Muscle of leg (tissue), 11 donors: ENCODE results near the gene PRDM16. TPM values are rescaled to one million over a fixed set of nuclear protein-coding genes. Genes with fewer than 3 reads are reported as not detected.
"Not testable (repeated sequence)": the region's sequence is repeated elsewhere in the genome, so short reads cannot be mapped to it uniquely, and the experiment has no call there.

Experiments used
- DNase-seq: peaks from one replicate; pipeline ENCODE4 v3.0.0; 2013
- H3K27ac ChIP-seq: one replicate; pipeline ENCODE4 v1.5.1; 2013; ENCODE audit warnings: mild to moderate bottlenecking, low read length, control low read depth
- H3K27me3 ChIP-seq: one replicate; pipeline ENCODE4 v1.6.1; 2013; ENCODE audit warnings: low read length; ENCODE audit not compliant: control insufficient read depth, insufficient read depth
- H3K36me3 ChIP-seq: one replicate; pipeline ENCODE4 v1.6.1; 2013; ENCODE audit warnings: low read length; ENCODE audit not compliant: control insufficient read depth, insufficient read depth
- H3K4me1 ChIP-seq: one replicate; pipeline ENCODE4 v1.6.1; 2013; ENCODE audit warnings: low read length; ENCODE audit not compliant: control insufficient read depth, insufficient read depth
- H3K4me3 ChIP-seq: one replicate; pipeline ENCODE4 v1.5.1; 2013; ENCODE audit warnings: low read length, control low read depth
- H3K9me3 ChIP-seq: replicated peaks from 2 replicates; pipeline ENCODE4 v1.6.1; 2013; ENCODE audit warnings: low read depth, low read length; ENCODE audit not compliant: control insufficient read depth
- WGBS: methylation state at CpG from one replicate; pipeline ENCODE4 v1.1.5; 2013; ENCODE audit warnings: missing lambda C conversion rate; ENCODE audit not compliant: insufficient coverage; 5-methylcytosine and 5-hydroxymethylcytosine counted together
- polyA plus RNA-seq, 8 donors: library from polyadenylated mRNA; unstranded; fragments of 120-200 nt; gene quantifications; one replicate each; pipeline versions ENCODE4 v1.2.1 to v1.2.3, GENCODE V29; 2013; ENCODE audit warnings: inconsistent platforms in 1 of 8, low replicate concordance in 1 of 8; ENCODE audit not compliant: insufficient read length in 8 of 8, insufficient read depth in 1 of 8
- total RNA-seq: library from RNA; stranded (reverse); fragments of 120-200 nt; gene quantifications from one replicate; pipeline ENCODE4 v1.2.4, GENCODE V29; 2013

PRDM16 gene
- total and polyA plus RNA-seq, 9 donors: 0.43 to 1.9 (median 0.95) TPM

DNA sequence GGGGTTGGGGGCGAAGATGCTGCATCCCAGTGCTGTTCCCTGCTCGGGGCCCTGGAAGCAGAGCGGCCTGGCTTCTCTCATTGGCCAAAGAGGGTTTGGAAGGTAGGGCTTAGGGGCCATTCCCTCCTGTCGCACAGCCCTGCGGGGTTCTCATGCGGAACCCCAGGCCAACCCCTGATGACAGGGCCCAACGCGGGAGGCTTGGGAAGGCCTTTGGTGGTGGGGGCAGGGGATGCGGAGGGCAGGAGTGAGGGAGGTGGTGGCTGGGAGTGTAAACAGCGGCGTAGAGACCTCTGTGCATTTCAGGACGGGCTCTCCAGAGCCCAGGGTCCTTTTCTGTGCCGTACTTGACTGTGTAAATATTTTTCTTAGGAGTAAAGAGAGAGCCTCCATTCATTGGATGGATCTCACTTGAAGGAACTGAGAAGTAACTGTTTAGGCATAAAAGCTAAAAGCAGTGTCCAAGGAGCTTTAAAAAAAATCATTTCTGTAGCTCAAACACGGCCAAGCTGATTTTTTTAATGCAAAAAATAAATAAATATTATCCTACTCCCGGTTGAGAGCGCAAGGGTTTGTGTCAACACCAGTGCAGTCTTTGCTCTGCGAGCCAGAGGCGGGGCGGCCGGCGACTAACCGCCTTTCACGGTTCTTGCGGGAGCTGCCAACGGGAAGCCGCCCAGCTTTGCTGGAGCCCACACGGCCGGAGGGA lies 169.1 kb downstream of the PRDM16 start:
- H3K4me1 ChIP-seq: peaks cover 14% of the 10 kb centered on the region
- no peak overlapping the region for H3K27ac ChIP-seq
- H3K27me3 ChIP-seq: peaks cover 28% of the 10 kb centered on the region
- H3K9me3 ChIP-seq: no peaks in the 10 kb centered on the region
- no peak overlapping the region for H3K4me3 ChIP-seq
- peak; percentile 67 for DNase-seq
- WGBS: 52% methylated on average over 26 of the region's 28 CpGs
- no peaks in the 10 kb centered on the region for H3K36me3 ChIP-seq

DNA sequence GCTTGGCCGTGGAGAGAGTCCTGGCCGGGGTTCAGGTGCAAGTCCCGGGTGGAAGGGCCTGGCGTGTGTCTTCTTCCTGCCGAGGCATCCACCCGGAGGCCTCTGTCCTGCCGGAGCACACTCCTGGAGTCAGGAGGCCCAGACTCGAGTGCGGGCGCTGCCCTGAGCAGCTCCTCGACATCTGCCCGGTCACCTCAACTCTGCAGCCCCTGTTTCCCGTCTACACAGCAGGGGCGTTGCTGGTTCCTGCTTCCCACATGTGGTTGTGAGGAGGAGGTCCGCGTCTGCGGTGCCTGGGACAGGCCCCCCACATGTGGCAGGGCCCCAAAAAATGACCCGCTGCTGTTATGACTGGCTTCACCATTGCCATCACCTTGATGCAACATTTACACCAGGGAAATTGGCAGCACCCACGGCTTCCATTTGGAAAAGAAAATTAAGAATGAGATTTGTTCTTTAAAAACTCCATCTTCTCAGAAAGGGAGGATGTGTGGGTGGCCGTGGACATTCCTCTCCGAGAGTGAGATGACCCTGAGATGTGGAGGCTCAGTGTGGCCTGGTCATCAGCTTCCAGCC lies 169.8 kb downstream of the PRDM16 start:
- H3K4me1 ChIP-seq: peaks cover 14% of the 10 kb centered on the region
- no peak for DNase-seq

DNA sequence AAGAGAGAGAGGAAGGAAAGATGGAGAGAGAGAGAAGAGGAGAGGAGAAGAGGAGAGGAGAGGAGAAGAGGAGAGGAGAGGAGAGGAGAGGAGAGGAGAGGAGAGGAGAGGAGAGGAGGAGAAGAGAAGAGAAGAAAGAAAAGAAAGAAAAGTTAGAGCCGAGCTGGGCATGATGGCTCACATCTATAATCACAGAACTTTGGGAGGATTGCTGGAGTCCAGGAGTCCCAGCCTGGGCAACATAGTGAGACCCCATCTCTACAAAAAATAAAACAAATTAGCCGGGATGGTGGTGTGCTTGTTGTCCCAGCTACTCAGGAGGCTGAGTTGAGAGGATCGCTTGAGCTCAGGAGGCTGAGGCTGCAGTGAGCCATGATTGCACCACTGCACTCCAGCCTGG lies 171.0 kb downstream of the PRDM16 start:
- 71% methylated on average over 1 of the region's 3 CpGs for WGBS
- peaks cover 38% of the 10 kb centered on the region for H3K27me3 ChIP-seq
- not testable (repeated sequence) for H3K9me3 ChIP-seq

More for the DNA sequence above, 169.8 kb downstream of the PRDM16 start:
- Histone ChIP-seq H3K36me3 (no peaks in the 10 kb centered on the region), H3K4me3 (no peak overlapping the region), H3K27ac (no peak overlapping the region), H3K27me3 (peaks cover 31% of the 10 kb centered on the region), H3K9me3 (no peaks in the 10 kb centered on the region)
- WGBS: 64% methylated on average over 11 of the region's 21 CpGs

DNA sequence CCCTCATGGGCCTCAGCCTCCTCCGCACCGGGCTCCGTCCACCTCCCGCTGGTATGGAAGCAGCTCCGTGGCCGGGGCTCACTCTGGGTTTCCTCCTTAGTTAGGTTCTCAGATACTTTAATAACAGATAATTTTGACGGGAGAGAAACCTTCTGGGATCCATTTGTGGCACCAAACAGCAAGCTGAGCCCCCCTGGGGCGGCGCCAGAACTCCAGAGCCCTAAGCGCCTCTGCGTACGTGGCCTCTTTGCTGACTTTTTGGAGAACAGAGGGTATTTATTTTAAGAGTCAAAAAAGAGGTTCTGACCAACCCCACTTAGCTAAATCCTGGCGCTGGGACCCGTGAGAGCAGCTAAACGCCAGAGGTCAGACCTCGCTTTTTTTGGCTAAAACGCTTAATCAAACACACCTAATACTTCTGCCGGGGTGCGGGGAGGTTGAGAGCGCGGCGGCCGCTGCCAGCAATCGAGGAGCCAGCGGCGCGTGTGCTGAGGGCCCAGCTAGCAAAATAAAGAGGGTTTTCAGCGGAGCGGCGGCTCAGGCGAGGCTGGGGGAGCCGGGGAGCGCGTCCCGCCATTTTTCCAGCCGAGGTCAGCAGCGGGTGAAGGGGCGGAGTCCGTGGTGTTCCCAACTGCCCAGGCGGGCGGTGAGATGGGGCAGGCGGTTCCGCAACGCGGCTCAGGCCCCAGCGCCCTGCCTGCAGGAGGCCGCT lies 171.7 kb downstream of the PRDM16 start:
- WGBS: 32% methylated on average over 29 of the region's 47 CpGs
- Histone ChIP-seq H3K4me3 (no peak overlapping the region), H3K27me3 (peaks cover 45% of the 10 kb centered on the region), H3K4me1 (peaks cover 14% of the 10 kb centered on the region), H3K9me3 (no peaks in the 10 kb centered on the region), H3K36me3 (no peaks in the 10 kb centered on the region), H3K27ac (no peak overlapping the region)
- no peak for DNase-seq

More for the DNA sequence above, 171.0 kb downstream of the PRDM16 start:
- not testable (repeated sequence) for H3K4me3 ChIP-seq, H3K27ac ChIP-seq, H3K36me3 ChIP-seq, DNase-seq
- peaks cover 14% of the 10 kb centered on the region for H3K4me1 ChIP-seq

DNA sequence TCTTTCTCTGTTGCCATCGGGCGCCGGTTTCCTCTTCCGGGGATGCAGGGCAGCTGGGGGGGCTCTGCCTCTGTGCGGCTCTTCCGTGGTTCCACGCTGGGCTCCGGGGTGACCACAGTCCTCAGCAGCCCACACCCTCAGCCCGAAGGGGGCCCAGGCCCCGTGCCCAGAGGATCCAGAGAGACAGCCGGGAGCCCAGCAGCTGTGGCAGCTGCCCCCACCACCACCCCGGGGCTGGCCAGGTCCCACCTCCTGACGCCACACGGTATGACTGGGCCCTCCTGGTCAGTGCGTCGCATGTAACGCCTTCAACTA lies 172.2 kb downstream of the PRDM16 start:
- Histone ChIP-seq H3K36me3 (no peaks in the 10 kb centered on the region), H3K27me3 (peaks cover 50% of the 10 kb centered on the region), H3K4me1 (peaks cover 14% of the 10 kb centered on the region), H3K27ac (no peak overlapping the region), H3K4me3 (no peak overlapping the region), H3K9me3 (no peaks in the 10 kb centered on the region)
- no peak for DNase-seq
- 58% methylated on average over 17 of the region's 17 CpGs for WGBS

DNA sequence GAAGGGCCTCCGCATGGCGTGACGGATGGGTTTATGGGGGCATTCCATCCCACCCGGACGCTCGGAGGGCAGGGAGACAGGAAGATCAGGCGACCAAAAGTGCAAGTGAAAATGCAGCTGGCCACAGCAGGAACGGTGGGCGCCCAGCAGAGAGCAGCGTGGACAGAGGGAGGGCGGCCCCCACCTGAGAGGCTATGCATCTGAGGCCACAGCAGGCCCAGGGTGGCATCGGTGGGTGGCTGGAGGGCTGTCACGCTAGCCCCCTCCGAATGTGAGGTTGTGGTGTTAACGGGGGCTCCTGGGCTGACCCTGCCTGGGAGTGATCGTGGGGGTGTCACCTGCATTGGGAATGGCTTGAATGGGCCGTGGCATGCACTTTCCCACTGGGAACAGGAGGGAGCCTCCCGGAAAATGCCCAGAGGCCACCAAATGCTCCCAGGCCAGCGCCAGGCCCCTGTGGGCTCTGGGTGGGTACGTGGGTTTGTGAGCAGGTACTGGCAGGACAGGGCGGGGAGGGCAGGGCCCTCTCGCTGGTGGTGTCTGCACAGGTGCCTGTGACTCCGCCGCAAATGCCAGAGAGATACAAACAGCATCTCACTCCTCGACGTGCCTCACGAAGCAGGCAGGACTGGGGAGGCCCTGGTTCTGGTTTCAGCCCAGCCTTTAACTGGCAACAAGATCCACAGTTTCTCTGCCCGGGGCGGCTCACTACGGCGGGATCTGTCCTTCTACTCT lies 172.8 kb downstream of the PRDM16 start:
- peaks cover 57% of the 10 kb centered on the region for H3K27me3 ChIP-seq
- DNase-seq: no peak
- no peaks in the 10 kb centered on the region for H3K36me3 ChIP-seq
- H3K4me1 ChIP-seq: peaks cover 14% of the 10 kb centered on the region
- no peak overlapping the region for H3K27ac ChIP-seq
- WGBS: 79% methylated on average over 27 of the region's 31 CpGs
- no peaks in the 10 kb centered on the region for H3K9me3 ChIP-seq
- no peak overlapping the region for H3K4me3 ChIP-seq

DNA sequence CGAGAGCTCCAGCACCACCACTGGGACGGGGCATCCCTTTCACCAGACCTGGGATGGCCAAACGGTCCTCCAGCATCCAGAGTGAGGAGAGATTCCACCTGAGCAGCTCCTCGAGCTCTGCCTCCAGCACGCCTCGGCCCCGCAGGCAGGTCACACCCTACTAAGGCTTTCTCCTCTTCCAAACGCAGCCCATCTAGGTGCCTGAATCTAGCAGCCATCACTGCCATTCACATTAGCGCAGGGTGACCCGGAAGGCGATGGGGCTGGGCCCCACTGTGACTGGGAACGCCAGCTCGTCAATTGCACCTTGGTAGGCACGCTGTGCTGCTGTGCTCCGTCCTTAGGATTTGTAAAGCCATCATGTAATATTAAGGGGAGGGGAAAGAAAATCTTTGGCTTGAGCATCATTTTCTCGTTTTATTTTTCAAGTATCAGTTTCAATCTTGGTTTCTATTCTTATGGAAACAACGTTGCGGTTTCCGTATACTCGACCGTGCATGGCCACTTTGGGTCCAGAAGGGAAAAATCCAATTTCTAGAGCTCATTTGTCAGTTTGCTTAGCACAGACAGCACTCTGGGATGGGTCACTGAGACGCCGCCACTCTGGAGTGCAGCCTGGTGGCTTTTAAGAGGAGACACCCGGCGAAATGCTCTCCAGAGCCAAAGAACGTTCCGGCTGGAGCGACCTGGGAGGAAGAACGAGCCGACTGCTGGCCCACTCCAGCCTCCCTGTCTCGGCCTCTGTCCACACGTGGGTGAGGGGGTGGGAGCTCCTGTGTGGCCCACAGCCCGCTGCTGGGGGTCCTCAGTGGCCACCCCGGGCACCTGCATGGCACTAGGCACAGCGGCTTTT lies 173.6 kb downstream of the PRDM16 start:
- H3K4me1 ChIP-seq: peaks cover 14% of the 10 kb centered on the region
- H3K27ac ChIP-seq: no peak overlapping the region
- no peaks in the 10 kb centered on the region for H3K9me3 ChIP-seq
- 74% methylated on average over 27 of the region's 35 CpGs for WGBS
- no peak overlapping the region for H3K4me3 ChIP-seq
- no peaks in the 10 kb centered on the region for H3K36me3 ChIP-seq
- no peak for DNase-seq
- peaks cover 65% of the 10 kb centered on the region for H3K27me3 ChIP-seq

DNA sequence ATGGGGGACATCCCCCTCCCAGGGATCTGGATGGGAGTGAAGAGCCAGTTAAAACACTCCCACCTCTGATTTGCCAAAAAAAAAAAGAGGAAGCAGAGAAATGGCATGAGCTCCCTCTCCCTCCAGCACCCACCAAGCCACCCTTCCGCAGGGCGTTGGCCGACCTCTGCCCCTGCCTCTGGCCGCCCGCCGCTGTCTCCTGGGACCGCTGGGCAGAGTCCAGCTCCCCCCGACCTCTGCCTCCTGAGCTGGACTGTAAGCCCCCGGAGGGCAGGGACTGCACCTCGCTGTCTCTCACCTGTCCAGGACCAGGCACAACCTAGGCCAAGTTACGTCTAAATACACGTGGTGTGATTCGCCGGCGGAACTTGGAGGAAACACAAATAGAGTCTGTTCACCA lies 174.3 kb downstream of the PRDM16 start:
- H3K27me3 ChIP-seq: peaks cover 71% of the 10 kb centered on the region
- H3K4me3 ChIP-seq: no peak overlapping the region
- DNase-seq: no peak
- peaks cover 10% of the 10 kb centered on the region for H3K4me1 ChIP-seq
- H3K36me3 ChIP-seq: no peaks in the 10 kb centered on the region
- no peak overlapping the region for H3K27ac ChIP-seq
- 85% methylated on average over 11 of the region's 15 CpGs for WGBS
- no peaks in the 10 kb centered on the region for H3K9me3 ChIP-seq

DNA sequence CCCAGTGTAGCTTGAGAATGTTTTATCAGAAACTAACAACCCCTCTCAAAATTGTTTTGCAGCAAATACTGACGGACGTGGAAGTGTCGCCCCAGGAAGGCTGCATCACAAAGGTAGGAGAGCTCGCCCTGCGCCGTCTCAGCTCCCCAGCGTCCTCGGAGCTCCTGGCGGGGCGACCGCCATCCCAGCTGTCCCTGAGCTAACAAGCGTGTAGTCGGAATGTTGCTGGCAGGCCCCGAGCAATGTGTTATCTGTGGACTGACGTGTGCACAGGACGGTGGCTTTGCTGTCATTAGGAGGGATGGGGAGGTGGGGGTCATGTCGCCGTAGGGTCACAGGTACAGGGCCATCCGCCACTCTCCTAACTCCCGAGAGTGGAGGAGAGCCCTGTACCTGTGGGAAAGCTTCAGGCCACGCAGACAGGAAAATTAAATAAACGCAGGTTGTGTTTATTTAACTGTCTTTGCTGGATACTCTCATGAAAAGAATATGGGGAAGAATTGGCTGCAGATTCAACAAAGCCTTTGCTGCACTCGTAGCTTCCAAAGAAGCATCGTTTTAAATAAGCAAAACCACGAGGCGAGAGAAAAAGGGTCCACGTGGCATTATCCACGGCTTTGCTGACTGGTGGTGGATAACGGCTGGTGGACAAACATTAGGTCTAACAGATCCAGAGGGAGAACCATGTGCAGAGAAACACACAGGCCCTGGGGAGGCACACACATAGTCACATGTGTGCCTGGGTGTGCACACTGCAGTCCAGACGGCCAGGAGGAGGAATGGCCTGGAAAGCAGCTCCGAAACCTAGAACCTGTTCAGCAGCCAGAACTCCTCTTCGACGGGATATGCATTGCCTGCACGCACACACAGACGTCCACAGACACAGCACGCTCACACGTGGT lies 175.3 kb downstream of the PRDM16 start:
- peaks cover 81% of the 10 kb centered on the region for H3K27me3 ChIP-seq
- no peaks in the 10 kb centered on the region for H3K9me3 ChIP-seq
- no peak overlapping the region for H3K4me3 ChIP-seq
- peaks cover 13% of the 10 kb centered on the region for H3K4me1 ChIP-seq
- no peak for DNase-seq
- no peak overlapping the region for H3K27ac ChIP-seq
- 71% methylated on average over 23 of the region's 37 CpGs for WGBS
- no peaks in the 10 kb centered on the region for H3K36me3 ChIP-seq
